ENCODE data around the gene SLC25A2. TPM values are rescaled to one million over a fixed set of nuclear protein-coding genes. Genes with fewer than 3 reads are reported as not detected.
"Not testable (repeated sequence)": the region's sequence is repeated elsewhere in the genome, so short reads cannot be mapped to it uniquely, and the experiment has no call there.

The SLC25A2 gene
- total RNA-seq: under 1 TPM in 1 of 3 donors, not detected in 2; 0.18 TPM

GRCh38 chr5:141303756-141304155, at the start of gene SLC25A2:
Gene SLC25A2 (minus strand): TSS chr5:141304049. CDS start chr5:141303865, 184 bp downstream.
- no peaks in the 10 kb centered on the region for H3K4me1 Mint-ChIP-seq (ENCODE audit: low read depth)
- peaks cover 45% of the 10 kb centered on the region for H3K9me3 Mint-ChIP-seq
- no peak within 1 kb of the TSS for H3K4me3 Mint-ChIP-seq
- DNase-seq: no peak
- no peak for ATAC-seq
- H3K27me3 Mint-ChIP-seq (ENCODE audit: low read depth): no peaks in the 10 kb centered on the region
- H3K36me3 Mint-ChIP-seq (ENCODE audit: insufficient read depth): peaks cover 22% of the 10 kb centered on the region

- H3K9me3 Mint-ChIP-seq: peaks cover 16% of the 10 kb centered on the region
Observed at GRCh38 chr5:141351591-141351990, 47.7 kb upstream of the SLC25A2 start.

GRCh38 chr5:141349917-141350619, 46.2 kb upstream of the SLC25A2 start, which contains the start of gene PCDHGB1:
Gene PCDHGB1 (plus strand): TSS chr5:141350099. CDS start chr5:141350261, 162 bp downstream.
- ATAC-seq: no peak
- Mint-ChIP-seq H3K36me3 (ENCODE audit: insufficient read depth) (peaks cover 4% of the 10 kb centered on the region), H3K4me3 (peak within 1 kb of the TSS; percentile 64), H3K4me1 (ENCODE audit: low read depth) (no peaks in the 10 kb centered on the region), H3K9me3 (peaks cover 27% of the 10 kb centered on the region), H3K27me3 (ENCODE audit: low read depth) (peaks cover 71% of the 10 kb centered on the region)
- DNase-seq: no peak

More at GRCh38 chr5:141351591-141351990, 47.7 kb upstream of the SLC25A2 start:
- Mint-ChIP-seq H3K4me1 (ENCODE audit: low read depth) (no peaks in the 10 kb centered on the region), H3K36me3 (ENCODE audit: insufficient read depth) (peaks cover 2% of the 10 kb centered on the region), H3K4me3 (no peak overlapping the region), H3K27me3 (ENCODE audit: low read depth) (peaks cover 75% of the 10 kb centered on the region)
- DNase-seq (no peak), ATAC-seq (no peak)

GRCh38 chr5:141346017-141346416, 42.2 kb upstream of the SLC25A2 start:
- ATAC-seq; H3K4me3 Mint-ChIP-seq; DNase-seq; H3K36me3 Mint-ChIP-seq (ENCODE audit: insufficient read depth); H3K4me1 Mint-ChIP-seq (ENCODE audit: low read depth): not testable (repeated sequence)
- Mint-ChIP-seq H3K9me3 (peaks cover 35% of the 10 kb centered on the region), H3K27me3 (ENCODE audit: low read depth) (peaks cover 84% of the 10 kb centered on the region)

GRCh38 chr5:141345327-141345726, 41.5 kb upstream of the SLC25A2 start:
- peaks cover 4% of the 10 kb centered on the region for H3K36me3 Mint-ChIP-seq (ENCODE audit: insufficient read depth)
- peaks cover 81% of the 10 kb centered on the region for H3K27me3 Mint-ChIP-seq (ENCODE audit: low read depth)
- H3K9me3 Mint-ChIP-seq: peaks cover 38% of the 10 kb centered on the region

GRCh38 chr5:141343953-141344463, 40.2 kb upstream of the SLC25A2 start:
- Mint-ChIP-seq H3K27me3 (ENCODE audit: low read depth) (peaks cover 85% of the 10 kb centered on the region), H3K36me3 (ENCODE audit: insufficient read depth) (peaks cover 3% of the 10 kb centered on the region), H3K4me3 (no peak overlapping the region), H3K9me3 (peaks cover 39% of the 10 kb centered on the region), H3K4me1 (ENCODE audit: low read depth) (no peaks in the 10 kb centered on the region)
- DNase-seq (no peak), ATAC-seq (no peak)

More at GRCh38 chr5:141345327-141345726, 41.5 kb upstream of the SLC25A2 start:
- Mint-ChIP-seq H3K4me1 (ENCODE audit: low read depth) (no peaks in the 10 kb centered on the region), H3K4me3 (no peak overlapping the region)
- DNase-seq (no peak), ATAC-seq (no peak)

DNA sequence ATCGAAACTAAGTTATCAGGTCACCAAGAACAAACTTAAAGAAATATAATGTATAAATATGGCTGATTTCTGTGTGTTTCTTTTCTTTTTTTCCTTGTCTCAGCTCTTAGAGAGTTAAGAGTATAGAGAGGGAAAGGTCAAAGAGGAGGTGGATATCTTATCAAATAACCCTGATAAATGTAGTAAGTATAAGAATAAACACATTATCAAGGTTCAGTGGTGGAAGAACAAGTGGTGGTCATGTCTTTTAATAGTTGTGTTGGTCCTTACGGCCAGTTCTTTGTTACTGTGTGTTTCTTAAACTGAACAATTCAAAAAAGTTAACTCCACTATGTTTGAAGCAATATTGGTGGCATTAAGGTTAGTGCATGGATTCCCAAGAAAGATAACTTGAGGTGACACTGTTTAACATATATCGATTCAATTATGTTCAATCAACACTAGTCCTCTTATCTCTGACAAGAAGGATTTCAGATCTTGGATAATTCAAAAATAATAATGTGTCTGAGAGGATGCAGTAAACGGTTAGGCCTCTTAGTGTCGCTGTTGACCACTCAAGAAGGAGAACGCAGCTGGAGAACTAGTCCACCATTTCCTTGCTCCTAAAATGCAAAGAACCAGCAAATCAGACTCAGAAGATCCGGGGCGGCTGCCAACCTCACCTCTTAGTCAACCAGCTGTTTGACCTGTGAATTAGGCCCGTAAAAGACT, 39.5 kb upstream of the SLC25A2 start, which contains the start of gene PCDHGA3:
Gene PCDHGA3, plus strand, starts transcription at position 588 of the 711 bp plus-strand sequence. CDS start 205 bp downstream, outside the sequence.
- no peak for ATAC-seq
- H3K4me1 Mint-ChIP-seq (ENCODE audit: low read depth): no peaks in the 10 kb centered on the region
- H3K27me3 Mint-ChIP-seq (ENCODE audit: low read depth): peaks cover 85% of the 10 kb centered on the region

GRCh38 chr5:141342773-141343172, 38.9 kb upstream of the SLC25A2 start:
- Mint-ChIP-seq H3K36me3 (ENCODE audit: insufficient read depth) (peaks cover 3% of the 10 kb centered on the region), H3K4me1 (ENCODE audit: low read depth) (no peaks in the 10 kb centered on the region), H3K27me3 (ENCODE audit: low read depth) (peaks cover 88% of the 10 kb centered on the region), H3K4me3 (no peak overlapping the region), H3K9me3 (peaks cover 44% of the 10 kb centered on the region)
- DNase-seq (no peak), ATAC-seq (no peak)

More for the DNA sequence above, 39.5 kb upstream of the SLC25A2 start, which contains the start of gene PCDHGA3:
- Mint-ChIP-seq H3K9me3 (peaks cover 39% of the 10 kb centered on the region), H3K36me3 (ENCODE audit: insufficient read depth) (peaks cover 3% of the 10 kb centered on the region), H3K4me3 (no peak within 1 kb of the TSS)
- DNase-seq: no peak

GRCh38 chr5:141340781-141341354, 37.0 kb upstream of the SLC25A2 start:
- not testable (repeated sequence) for ATAC-seq; H3K36me3 Mint-ChIP-seq (ENCODE audit: insufficient read depth); H3K4me3 Mint-ChIP-seq; H3K4me1 Mint-ChIP-seq (ENCODE audit: low read depth); DNase-seq
- peaks cover 50% of the 10 kb centered on the region for H3K9me3 Mint-ChIP-seq
- peaks cover 87% of the 10 kb centered on the region for H3K27me3 Mint-ChIP-seq (ENCODE audit: low read depth)

DNA sequence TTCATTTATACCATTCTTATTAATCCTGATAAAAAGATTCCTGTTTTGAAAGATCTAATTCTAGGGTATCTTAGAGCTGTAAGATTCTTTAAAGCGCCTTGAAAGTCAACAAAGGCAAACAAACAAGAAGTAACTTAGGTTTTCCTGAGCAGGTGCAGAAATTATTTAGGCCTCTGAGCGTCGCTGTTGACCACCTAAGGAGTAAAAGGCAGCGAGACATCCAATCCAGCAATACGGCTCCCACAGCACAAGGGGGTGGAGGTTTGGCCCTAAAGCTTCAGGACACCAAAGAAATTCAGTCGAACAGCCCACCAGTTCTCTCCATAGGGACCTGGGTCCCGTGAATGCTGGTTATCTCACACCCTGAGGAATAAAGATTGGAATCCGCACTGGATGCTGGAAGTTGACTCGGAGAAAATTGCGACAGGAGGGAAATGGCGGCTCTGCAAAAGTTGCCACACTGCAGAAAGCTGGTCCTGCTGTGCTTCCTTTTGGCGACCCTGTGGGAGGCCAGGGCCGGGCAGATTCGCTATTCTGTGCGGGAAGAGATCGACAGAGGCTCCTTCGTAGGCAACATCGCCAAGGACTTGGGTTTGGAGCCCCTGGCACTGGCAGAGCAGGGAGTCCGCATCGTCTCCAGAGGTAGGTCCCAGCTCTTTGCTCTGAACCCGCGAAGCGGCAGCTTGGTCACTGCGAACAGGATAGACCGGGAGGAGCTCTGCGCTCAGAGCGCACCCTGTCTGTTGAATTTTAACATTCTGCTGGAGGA, 34.9 kb upstream of the SLC25A2 start, which contains the start of gene PCDHGA2:
Gene PCDHGA2, plus strand, starts transcription at position 223 of the 769 bp plus-strand sequence.
- Mint-ChIP-seq H3K4me3 (no peak within 1 kb of the TSS), H3K4me1 (ENCODE audit: low read depth) (no peaks in the 10 kb centered on the region), H3K9me3 (peaks cover 54% of the 10 kb centered on the region), H3K27me3 (ENCODE audit: low read depth) (peaks cover 85% of the 10 kb centered on the region), H3K36me3 (ENCODE audit: insufficient read depth) (peaks cover 2% of the 10 kb centered on the region)
- ATAC-seq: no peak
- no peak for DNase-seq

DNA sequence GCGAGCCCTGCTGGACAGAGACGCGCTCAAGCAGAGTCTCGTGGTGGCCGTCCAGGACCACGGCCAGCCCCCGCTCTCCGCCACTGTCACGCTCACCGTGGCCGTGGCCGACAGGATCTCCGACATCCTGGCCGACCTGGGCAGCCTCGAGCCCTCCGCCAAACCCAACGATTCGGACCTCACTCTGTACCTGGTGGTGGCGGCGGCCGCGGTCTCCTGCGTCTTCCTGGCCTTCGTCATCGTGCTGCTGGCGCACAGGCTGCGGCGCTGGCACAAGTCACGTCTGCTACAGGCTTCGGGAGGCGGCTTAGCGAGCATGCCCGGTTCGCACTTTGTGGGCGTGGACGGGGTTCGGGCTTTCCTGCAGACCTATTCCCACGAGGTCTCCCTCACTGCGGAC, 28.7 kb upstream of the SLC25A2 start:
- H3K36me3 Mint-ChIP-seq (ENCODE audit: insufficient read depth); H3K4me3 Mint-ChIP-seq; DNase-seq; H3K4me1 Mint-ChIP-seq (ENCODE audit: low read depth); ATAC-seq: not testable (repeated sequence)
- H3K27me3 Mint-ChIP-seq (ENCODE audit: low read depth): peaks cover 74% of the 10 kb centered on the region
- H3K9me3 Mint-ChIP-seq: peaks cover 44% of the 10 kb centered on the region

GRCh38 chr5:141330299-141331080, 26.6 kb upstream of the SLC25A2 start, which contains the start of gene PCDHGA1:
Gene PCDHGA1 (plus strand): TSS chr5:141330514.
- DNase-seq (no peak), ATAC-seq (no peak)
- Mint-ChIP-seq H3K4me1 (ENCODE audit: low read depth) (peaks cover 2% of the 10 kb centered on the region), H3K36me3 (ENCODE audit: insufficient read depth) (peaks cover 2% of the 10 kb centered on the region), H3K4me3 (no peak within 1 kb of the TSS), H3K9me3 (peaks cover 27% of the 10 kb centered on the region), H3K27me3 (ENCODE audit: low read depth) (peaks cover 70% of the 10 kb centered on the region)

GRCh38 chr5:141328231-141328630, 24.4 kb upstream of the SLC25A2 start:
- H3K27me3 Mint-ChIP-seq (ENCODE audit: low read depth): peaks cover 55% of the 10 kb centered on the region
- peaks cover 2% of the 10 kb centered on the region for H3K4me1 Mint-ChIP-seq (ENCODE audit: low read depth)
- H3K4me3 Mint-ChIP-seq: no peak overlapping the region
- H3K36me3 Mint-ChIP-seq (ENCODE audit: insufficient read depth): peaks cover 2% of the 10 kb centered on the region
- DNase-seq (no peak), ATAC-seq (no peak)
- peaks cover 11% of the 10 kb centered on the region for H3K9me3 Mint-ChIP-seq
